GM10248 (cell line): ENCODE data around the gene PSMD13.
"Not testable (repeated sequence)": the region's sequence is repeated elsewhere in the genome, so short reads cannot be mapped to it uniquely, and the experiment has no call there.

ENCODE experiments used
- CTCF ChIA-PET: fragments of 300-600 bp; sonication (Branson Sonifier 250); formaldehyde crosslinking; extraction: SDS; loops from one replicate; lab custom pipeline; 2021; ENCODE audit warnings: antibody characterized with exemption; lab: Yijun Ruan, JAX
- POLR2A ChIA-PET: fragments of 350-650 bp; sonication (Branson Sonifier 250); formaldehyde crosslinking; extraction: SDS; loops from one replicate; lab custom pipeline; 2020; ENCODE audit warnings: antibody characterized with exemption; lab: Yijun Ruan, JAX
- DNase-seq: peaks from one replicate; pipeline ENCODE4 v3.0.0; 2012; ENCODE audit errors: extremely low spot score
- CTCF ChIP-seq: IDR thresholded peaks from 2 replicates; pipeline ENCODE4 v1.5.1; 2012; ENCODE audit warnings: mild to moderate bottlenecking, low read depth; ENCODE audit errors: extremely low read depth, missing control alignments, control extremely low read depth

The PSMD13 gene

GRCh38 chr11:218815-219593 lies 17.8 kb upstream of the PSMD13 start:
- CTCF ChIA-PET = interaction anchor here (1.4 kb wide), 3 partner anchors 10 to 33 kb away, joined by 5 to 7 read pairs (median 5); no protein-coding TSS in a partner anchor
- no peak for TF ChIP-seq CTCF
- POLR2A ChIA-PET = interaction anchor here (0.5 kb wide), 1 partner anchor 140 kb away, joined by 7 read pairs; no protein-coding TSS in a partner anchor
- DNase-seq = no peak

GRCh38 chr11:220641-221215 lies 16.0 kb upstream of the PSMD13 start:
- POLR2A ChIA-PET, DNase-seq: not testable (repeated sequence)
- CTCF ChIA-PET = interaction anchor here (1.2 to 2.5 kb wide), 2 partner anchors 9 to 30 kb away, joined by 3 to 9 read pairs; no protein-coding TSS in a partner anchor

- ChIA-PET CTCF (interaction anchor here (1.2 to 2.5 kb wide), 2 partner anchors 10 to 30 kb away, joined by 3 to 9 read pairs; no protein-coding TSS in a partner anchor), POLR2A (no interaction called here)
- DNase-seq = no peak
- TF ChIP-seq CTCF = no peak
Observed at GRCh38 chr11:221539-221938, 15.2 kb upstream of the PSMD13 start.

- ChIA-PET POLR2A (no interaction called here), CTCF (interaction anchor here (1.2 to 2.5 kb wide), 3 partner anchors 10 to 29 kb away, joined by 3 to 9 read pairs (median 3); no protein-coding TSS in a partner anchor)
- DNase-seq = no peak
- no peak for TF ChIP-seq CTCF
Observed at GRCh38 chr11:221998-222789, 14.6 kb upstream of the PSMD13 start.

- TF ChIP-seq CTCF = no peak
- DNase-seq = no peak
- ChIA-PET CTCF (interaction anchor here (1.1 to 2.5 kb wide), 3 partner anchors 10 to 28 kb away, joined by 3 to 9 read pairs (median 3); no protein-coding TSS in a partner anchor), POLR2A (interaction anchor here (0.5 kb wide), 1 partner anchor 54 kb away, joined by 3 read pairs; no protein-coding TSS in a partner anchor)
Observed at GRCh38 chr11:223026-223789, 13.6 kb upstream of the PSMD13 start.

GRCh38 chr11:223884-224283 lies 12.9 kb upstream of the PSMD13 start:
- POLR2A ChIA-PET = interaction anchor here (0.5 kb wide), 1 partner anchor 53 kb away, joined by 3 read pairs; no protein-coding TSS in a partner anchor

More at GRCh38 chr11:223884-224283, 12.9 kb upstream of the PSMD13 start:
- no peak for DNase-seq
- CTCF ChIA-PET = interaction anchor here (1.1 kb wide), 1 partner anchor 10 kb away, joined by 3 read pairs; no protein-coding TSS in a partner anchor
- no peak for TF ChIP-seq CTCF
